Measurements from ENCODE around the gene OTOG.

Gene OTOG

GRCh38 chr11:17579451-17579850 is 32.4 kb downstream of the OTOG start:
- H3F3A ChIP-seq (ENCODE audit: low read depth) = no peaks in the 10 kb centered on the region
- no peak overlapping the region for H3K9ac ChIP-seq (ENCODE audit: low read depth, low read length, poor library complexity, severe bottlenecking)
- H3K4me3 ChIP-seq (ENCODE audit: low read length, poor library complexity, severe bottlenecking) = no peak overlapping the region
- H3K36me3 ChIP-seq (ENCODE audit: insufficient read depth, low read length) = no peaks in the 10 kb centered on the region
- H2AFZ ChIP-seq (ENCODE audit: low read length) = no peak overlapping the region
- H3K27me3 ChIP-seq (ENCODE audit: insufficient read depth, low read length, poor library complexity, severe bottlenecking) = no peaks in the 10 kb centered on the region
- H3K9me3 ChIP-seq (ENCODE audit: insufficient read depth, low read depth, low read length) = no peaks in the 10 kb centered on the region
- no peaks in the 10 kb centered on the region for H4K20me1 ChIP-seq (ENCODE audit: insufficient read depth, low read length, poor library complexity, severe bottlenecking)
- no peaks in the 10 kb centered on the region for H3K4me1 ChIP-seq (ENCODE audit: insufficient read depth, low read length, poor library complexity, severe bottlenecking)
- no peak overlapping the region for H3K4me2 ChIP-seq (ENCODE audit: low read depth, low read length, poor library complexity, severe bottlenecking)
- no peaks in the 10 kb centered on the region for H3K9me2 ChIP-seq (replicated peaks; ENCODE audit: low read depth, low read length)
- no peak for TF ChIP-seq CTCF (conservative IDR thresholded peaks at IDR 0.05; ENCODE audit: low read length)
- TF ChIP-seq EZH2phosphoT487 (IDR thresholded peaks at IDR 0.05; ENCODE audit: borderline replicate concordance) = no peak
- H3K79me2 ChIP-seq (ENCODE audit: insufficient read depth, low read length) = no peaks in the 10 kb centered on the region

GRCh38 chr11:17580271-17580670 is 33.2 kb downstream of the OTOG start:
- Histone ChIP-seq H3K9me2 (replicated peaks; ENCODE audit: low read depth, low read length) (no peaks in the 10 kb centered on the region), H3K9ac (ENCODE audit: low read depth, low read length, poor library complexity, severe bottlenecking) (no peak overlapping the region), H3K4me2 (ENCODE audit: low read depth, low read length, poor library complexity, severe bottlenecking) (no peak overlapping the region), H3K9me3 (ENCODE audit: insufficient read depth, low read depth, low read length) (no peaks in the 10 kb centered on the region), H3K27me3 (ENCODE audit: insufficient read depth, low read length, poor library complexity, severe bottlenecking) (no peaks in the 10 kb centered on the region), H3F3A (ENCODE audit: low read depth) (no peaks in the 10 kb centered on the region), H3K4me1 (ENCODE audit: insufficient read depth, low read length, poor library complexity, severe bottlenecking) (no peaks in the 10 kb centered on the region), H2AFZ (ENCODE audit: low read length) (no peak overlapping the region), H3K4me3 (ENCODE audit: low read length, poor library complexity, severe bottlenecking) (no peak overlapping the region), H3K79me2 (ENCODE audit: insufficient read depth, low read length) (no peaks in the 10 kb centered on the region), H3K36me3 (ENCODE audit: insufficient read depth, low read length) (no peaks in the 10 kb centered on the region), H4K20me1 (ENCODE audit: insufficient read depth, low read length, poor library complexity, severe bottlenecking) (no peaks in the 10 kb centered on the region)
- TF ChIP-seq CTCF (conservative IDR thresholded peaks at IDR 0.05; ENCODE audit: low read length) = no peak
- no peak for TF ChIP-seq EZH2phosphoT487 (IDR thresholded peaks at IDR 0.05; ENCODE audit: borderline replicate concordance)

GRCh38 chr11:17581036-17581731 is 34.1 kb downstream of the OTOG start:
- no peaks in the 10 kb centered on the region for H3K9me2 ChIP-seq (replicated peaks; ENCODE audit: low read depth, low read length)
- H4K20me1 ChIP-seq (ENCODE audit: insufficient read depth, low read length, poor library complexity, severe bottlenecking) = no peaks in the 10 kb centered on the region
- no peak overlapping the region for H2AFZ ChIP-seq (ENCODE audit: low read length)
- no peak overlapping the region for H3K4me3 ChIP-seq (ENCODE audit: low read length, poor library complexity, severe bottlenecking)
- H3K9ac ChIP-seq (ENCODE audit: low read depth, low read length, poor library complexity, severe bottlenecking) = no peak overlapping the region
- no peak for TF ChIP-seq CTCF (conservative IDR thresholded peaks at IDR 0.05; ENCODE audit: low read length)
- TF ChIP-seq EZH2phosphoT487 (IDR thresholded peaks at IDR 0.05; ENCODE audit: borderline replicate concordance) = no peak
- no peaks in the 10 kb centered on the region for H3K79me2 ChIP-seq (ENCODE audit: insufficient read depth, low read length)
- no peaks in the 10 kb centered on the region for H3F3A ChIP-seq (ENCODE audit: low read depth)
- no peaks in the 10 kb centered on the region for H3K27me3 ChIP-seq (ENCODE audit: insufficient read depth, low read length, poor library complexity, severe bottlenecking)
- no peaks in the 10 kb centered on the region for H3K9me3 ChIP-seq (ENCODE audit: insufficient read depth, low read depth, low read length)
- H3K36me3 ChIP-seq (ENCODE audit: insufficient read depth, low read length) = no peaks in the 10 kb centered on the region
- no peaks in the 10 kb centered on the region for H3K4me1 ChIP-seq (ENCODE audit: insufficient read depth, low read length, poor library complexity, severe bottlenecking)
- no peak overlapping the region for H3K4me2 ChIP-seq (ENCODE audit: low read depth, low read length, poor library complexity, severe bottlenecking)
